Stimulated activated CD4-positive, alpha-beta T cell treated with anti-CD3 and anti-CD28 coated beads, TNF-alpha, amount 100 ng/mL, for 48 hours (primary cell): ENCODE measurements around the gene RNGTT.
"Not testable (repeated sequence)": the region's sequence is repeated elsewhere in the genome, so short reads cannot be mapped to it uniquely, and the experiment has no call there.

Source experiments
- DNase-seq, 3 donors: peaks; one replicate each; pipeline ENCODE4 v3.0.0-alpha.2; 2020; ENCODE audit warnings: low read depth in 3 of 3

RNGTT gene

GRCh38 chr6:88914180-88914579 is 49.2 kb downstream of the RNGTT start:
- no peak for DNase-seq

DNA sequence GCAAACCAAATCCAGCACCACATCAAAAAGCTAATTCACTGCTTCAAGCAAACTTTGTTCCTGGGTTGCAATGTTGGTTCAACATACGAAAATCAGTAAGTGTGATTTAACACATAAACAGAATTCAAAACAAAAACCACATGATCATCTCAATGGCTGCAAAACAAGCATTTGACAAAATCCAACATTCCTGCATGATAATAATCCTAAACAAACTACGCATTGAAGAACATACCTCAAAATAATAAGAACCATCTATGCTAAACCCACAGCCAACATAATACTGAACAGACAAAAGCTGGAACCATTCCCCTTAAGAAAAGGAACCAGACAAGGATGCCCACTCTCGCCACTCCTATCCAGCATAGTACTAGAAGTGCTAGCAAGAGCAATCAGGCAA is 49.9 kb downstream of the RNGTT start:
- no peak for DNase-seq

GRCh38 chr6:88910922-88911778 is 52.3 kb downstream of the RNGTT start:
- no peak for DNase-seq

DNA sequence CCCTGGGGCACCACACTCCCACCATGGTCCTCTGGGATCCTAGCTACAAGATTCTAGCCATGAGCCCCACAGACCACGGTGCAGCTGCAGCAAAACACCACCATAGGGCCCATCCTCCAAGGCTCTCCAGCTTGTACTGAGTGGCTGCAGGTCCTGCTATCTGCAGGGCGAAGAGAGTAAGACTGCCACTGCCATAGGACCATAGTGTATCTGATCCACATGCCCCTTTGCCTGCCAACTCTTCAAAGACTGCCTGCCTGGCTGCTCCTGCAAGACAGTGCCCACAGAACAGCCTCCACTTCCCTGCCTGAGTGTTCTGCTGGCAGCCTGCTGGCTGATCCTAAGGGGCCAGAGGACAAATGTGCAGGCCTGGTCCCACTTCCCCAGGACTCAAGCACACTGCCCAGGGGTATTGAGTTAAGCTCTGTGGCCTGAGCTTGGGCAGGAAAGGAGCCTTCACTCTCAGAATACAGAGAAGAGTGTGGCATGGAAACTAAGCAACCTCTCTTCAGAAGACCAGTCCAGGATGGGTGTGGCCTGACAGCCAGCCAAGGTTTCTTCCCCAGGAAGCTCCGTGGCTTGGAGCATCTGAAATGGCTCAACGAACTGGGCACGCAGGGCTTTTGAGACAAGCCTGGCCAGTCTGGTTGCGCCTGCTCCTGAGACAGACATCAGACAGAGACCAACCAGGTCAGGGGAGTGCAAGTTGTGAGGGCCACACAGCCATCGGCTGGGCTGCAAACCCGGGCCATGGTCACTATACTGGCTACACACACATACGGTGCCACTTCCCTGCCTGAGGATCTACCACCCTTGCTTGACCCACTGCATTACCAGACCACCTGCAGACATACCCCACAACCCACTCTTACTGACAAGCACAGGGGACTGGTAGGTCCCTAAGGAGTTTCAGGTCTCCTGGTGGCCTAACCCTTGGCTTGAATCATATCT is 54.5 kb downstream of the RNGTT start:
- DNase-seq = no peak

- DNase-seq = not testable (repeated sequence)
Measured at GRCh38 chr6:88907148-88907547, 56.3 kb downstream of the RNGTT start.

DNA sequence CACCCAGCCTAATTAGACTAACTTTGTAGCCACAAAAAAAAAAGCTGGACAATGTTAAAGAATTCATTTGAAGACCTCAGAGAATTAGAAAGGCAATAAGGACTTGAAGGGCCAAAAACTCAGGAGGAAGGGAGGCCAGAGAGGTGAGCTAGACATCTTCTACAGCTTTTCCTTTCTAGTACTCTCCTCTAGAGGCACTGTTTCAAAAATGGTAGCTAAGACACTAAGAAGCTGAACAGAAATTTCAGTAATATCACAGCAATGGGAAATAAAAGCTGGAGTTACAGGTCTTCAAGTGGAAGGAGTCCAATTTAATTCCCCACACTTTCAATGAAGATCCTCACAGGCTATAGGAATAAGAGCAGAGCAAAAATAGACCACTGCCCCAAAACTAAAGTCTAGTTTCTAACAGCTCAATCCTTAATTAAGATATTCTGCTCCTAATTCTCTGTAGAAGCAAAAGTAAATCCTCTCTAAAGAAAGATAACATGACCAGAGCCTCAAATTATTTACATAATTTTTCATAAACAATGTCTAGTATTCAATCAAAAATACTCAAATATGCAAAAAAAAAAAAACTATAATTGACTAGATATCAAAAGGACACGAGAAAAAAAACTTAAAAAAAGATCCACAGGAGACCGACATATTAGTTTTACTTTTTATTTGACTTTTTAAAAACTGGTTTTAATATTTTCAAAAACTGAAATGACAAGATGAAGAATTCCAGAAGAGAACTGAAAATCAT is 63.7 kb downstream of the RNGTT start:
- DNase-seq = no peak

DNA sequence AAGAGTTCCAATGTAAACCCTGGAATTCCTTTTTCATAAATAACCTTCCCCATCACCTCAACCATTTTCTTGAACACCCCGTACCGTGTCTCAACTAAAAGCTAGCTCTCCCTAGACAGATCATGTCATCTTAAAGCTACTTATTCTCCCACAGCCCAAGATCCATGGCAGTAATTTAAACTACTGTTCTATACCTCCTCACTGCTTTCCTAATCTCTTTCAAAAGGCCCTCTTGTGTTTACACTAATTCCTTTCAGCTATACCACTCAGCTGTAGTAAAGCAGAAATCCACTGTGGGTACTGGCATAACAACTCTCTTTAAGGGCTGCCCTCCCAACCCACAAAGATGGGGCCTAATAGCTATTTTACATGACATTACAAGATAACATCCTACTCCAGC is 67.5 kb downstream of the RNGTT start:
- no peak for DNase-seq

DNA sequence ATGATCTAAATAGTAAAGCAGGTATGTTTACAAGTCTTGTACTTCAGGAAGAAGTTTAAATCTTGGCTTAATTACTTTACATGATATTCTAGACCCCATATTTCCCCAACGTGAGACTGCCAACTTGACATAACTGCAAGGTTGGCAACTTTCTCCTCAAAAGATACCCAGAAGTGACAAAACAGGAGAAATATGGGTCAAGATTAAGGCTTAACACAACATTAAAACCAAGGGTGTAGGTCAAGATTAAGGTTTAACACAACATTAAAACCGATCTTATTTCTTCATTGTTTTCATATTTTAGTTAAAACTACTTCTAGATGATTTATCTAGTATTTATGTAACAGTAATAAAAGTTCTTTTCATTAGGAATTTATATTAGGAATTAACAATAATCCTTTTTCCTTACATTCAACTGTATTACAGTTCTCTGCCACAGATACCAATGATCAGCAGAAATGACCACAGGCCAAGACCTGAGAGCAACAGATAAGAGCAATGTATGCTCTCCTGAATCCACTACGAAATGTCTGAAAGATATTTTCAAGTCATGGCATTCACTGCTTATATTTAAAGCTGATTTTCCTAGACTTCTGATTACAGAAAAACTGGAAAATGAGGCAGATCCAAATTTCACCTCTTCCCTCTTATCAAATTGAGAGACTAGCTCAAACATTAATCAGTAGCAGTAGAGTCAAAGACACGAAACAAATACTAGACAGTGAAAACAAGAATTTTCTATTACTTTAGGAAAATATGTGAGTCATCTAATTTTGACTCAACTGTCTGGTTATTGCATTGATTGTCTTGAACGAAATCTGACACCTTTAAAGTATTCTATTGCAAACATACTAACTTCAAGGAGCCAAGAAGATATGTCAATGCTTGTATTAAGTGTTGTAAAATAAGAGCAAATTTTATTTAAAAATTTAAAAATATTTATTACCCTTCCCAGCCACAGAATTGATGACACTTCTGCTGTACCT is 72.3 kb downstream of the RNGTT start:
- no peak for DNase-seq

DNA sequence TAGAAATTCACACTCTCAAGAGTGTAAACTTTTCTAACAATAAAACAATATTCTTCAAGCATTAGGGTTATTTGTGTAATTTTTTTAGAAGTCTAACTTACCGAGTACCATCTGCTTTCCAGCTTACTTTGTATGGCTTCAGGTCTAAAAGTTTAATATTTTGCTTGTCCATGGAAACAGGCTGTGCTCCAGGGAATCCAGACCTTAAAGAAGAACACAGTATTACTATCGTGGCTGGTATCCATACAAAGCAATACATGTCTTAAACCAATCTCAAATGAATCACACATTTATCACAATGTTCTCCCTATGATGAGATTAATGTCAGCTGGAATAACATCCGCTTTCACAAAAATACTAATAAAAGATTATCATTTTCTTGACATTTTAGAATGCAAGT is 73.0 kb downstream of the RNGTT start:
- no peak for DNase-seq

- no peak for DNase-seq
Measured at GRCh38 chr6:88884361-88884760, 79.1 kb downstream of the RNGTT start.

GRCh38 chr6:88882536-88882935 is 80.9 kb downstream of the RNGTT start:
- DNase-seq = no peak

DNA sequence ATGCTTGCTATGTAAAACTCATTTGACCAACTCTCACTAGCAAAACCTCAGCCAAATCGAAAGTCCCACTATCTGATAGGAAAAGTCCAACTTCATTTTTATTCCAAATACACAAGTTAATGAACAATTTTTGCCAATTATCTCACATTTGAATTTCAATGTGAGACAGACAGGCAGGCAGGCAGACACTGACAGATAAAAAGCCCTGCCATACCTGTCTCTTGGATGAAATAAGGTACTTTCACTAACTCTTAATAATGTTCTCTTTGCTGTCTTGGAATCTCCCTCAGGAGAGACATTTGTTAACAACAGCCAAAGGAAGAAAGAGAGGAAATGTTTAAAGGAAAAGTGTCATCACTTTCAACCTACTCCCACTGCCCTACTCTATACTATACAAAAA is 82.0 kb downstream of the RNGTT start:
- no peak for DNase-seq

- no peak for DNase-seq
Measured at GRCh38 chr6:88880021-88880420, 83.4 kb downstream of the RNGTT start.

DNA sequence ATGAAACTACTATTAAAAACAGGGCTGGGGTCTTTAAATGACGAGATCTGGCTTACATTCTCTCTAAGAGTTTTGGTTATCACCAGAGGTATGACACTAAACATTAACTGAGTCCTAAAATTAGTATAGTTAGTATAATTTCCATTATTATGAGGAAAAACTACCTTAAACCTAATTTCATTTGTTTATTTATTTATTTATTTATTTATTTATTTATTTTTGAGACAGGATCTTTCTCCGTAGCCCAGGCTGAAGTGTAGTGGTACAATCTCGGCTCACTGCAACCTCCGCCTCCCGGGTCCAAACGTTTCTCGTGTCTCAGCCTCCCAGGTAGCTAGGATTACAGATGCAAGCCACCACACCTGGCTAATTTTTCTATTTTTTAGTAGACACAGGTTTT is 85.5 kb downstream of the RNGTT start:
- no peak for DNase-seq

DNA sequence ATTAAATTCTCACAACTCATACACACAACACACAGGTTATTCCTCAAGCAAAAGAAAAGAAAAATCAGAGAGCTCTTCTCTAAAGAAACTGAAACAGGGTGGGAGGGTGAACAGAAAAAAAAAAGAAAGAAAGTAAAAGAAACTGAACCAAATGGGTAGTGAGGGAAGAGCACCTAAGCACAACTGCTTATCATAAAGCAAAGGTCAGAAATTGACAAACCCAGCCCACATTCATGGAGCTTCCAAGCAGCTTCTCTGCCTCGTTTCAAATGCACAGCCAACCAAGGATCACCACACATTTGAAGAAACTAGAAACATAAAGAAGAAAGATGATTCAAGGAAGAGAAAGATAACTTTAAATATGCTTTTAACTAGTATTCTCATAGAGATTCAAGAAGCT is 90.5 kb downstream of the RNGTT start:
- no peak for DNase-seq

- no peak for DNase-seq
Measured at GRCh38 chr6:88871498-88871897, 91.9 kb downstream of the RNGTT start.

DNA sequence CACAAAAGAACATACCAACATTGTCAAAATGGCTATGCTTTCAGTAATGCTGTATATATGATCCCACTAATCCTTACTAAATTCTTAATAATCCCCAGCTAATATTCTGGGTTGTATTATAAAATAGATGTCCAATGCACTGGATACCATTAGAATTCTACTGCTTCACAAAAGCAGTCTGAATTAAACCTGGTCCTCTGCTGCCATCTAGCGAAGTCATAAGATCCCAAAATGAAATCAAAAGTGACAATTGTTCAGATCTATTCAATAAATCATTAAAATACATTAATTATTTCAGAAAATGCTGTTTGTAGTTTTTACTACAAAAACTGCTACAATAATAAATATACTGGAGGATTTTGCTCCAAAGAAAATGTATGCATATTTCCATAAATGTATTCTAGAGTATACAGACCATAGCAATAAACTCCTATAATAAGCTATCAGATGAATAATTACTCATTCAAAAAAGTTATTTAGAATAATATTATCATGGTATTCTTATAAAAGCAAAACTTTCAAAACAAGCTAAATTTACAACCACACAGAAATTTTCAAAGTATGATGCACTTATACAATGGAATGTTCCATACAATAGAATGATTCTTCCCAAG is 92.6 kb downstream of the RNGTT start:
- peak in 2 of 3 donors; percentile 4 to 13 for DNase-seq

DNA sequence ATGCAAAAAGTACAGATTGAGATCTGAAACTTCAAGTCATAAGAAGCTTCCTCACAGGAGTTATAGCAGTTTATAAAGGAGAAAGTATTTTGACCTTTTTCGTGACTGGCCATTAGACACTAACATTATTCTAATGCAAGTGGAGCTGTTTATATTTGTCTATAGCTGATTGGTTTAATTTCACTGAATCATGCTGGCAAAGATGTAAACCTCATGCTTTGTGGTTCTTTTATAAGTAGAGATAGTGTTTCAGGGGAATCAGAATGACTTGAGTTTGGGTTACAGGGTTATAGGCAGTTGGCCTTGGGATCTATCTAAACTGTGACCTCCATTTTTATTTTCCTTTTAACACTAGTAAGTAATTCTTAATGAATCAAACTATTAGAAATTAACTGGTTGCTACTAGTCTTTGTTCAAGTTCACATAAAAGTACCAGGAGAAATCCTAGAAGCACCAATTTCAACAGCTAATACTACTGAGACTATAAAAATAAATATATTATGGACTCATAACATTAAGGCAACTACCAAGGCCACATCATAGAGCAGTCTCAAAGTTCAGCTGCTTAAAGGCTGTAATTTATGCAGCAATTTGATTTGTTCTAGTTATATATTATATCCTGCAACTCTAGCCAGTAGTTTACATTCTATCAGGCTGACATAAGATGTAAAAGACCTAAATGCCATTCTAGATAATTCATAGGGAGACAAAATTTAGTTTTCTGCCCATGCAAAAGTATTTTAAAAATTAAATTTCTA is 94.0 kb downstream of the RNGTT start:
- DNase-seq = no peak

- DNase-seq = no peak
Measured at GRCh38 chr6:88867841-88868731, 95.3 kb downstream of the RNGTT start.
